Activated T-helper 1 cell treated with Interleukin-2 at 50 U/mL for 16 hours (primary cell): Measurements from ENCODE around the gene ZC3H12D.
A peak's percentile ranks its signal among the peaks of the same experiment; 100 is the strongest.
"Not testable (repeated sequence)": the region's sequence is repeated elsewhere in the genome, so short reads cannot be mapped to it uniquely, and the experiment has no call there.

Experiments used
- DNase-seq: peaks from one replicate; pipeline ENCODE4 v3.0.0-alpha.2; 2020; ENCODE audit warnings: low read depth

The ZC3H12D gene

DNA sequence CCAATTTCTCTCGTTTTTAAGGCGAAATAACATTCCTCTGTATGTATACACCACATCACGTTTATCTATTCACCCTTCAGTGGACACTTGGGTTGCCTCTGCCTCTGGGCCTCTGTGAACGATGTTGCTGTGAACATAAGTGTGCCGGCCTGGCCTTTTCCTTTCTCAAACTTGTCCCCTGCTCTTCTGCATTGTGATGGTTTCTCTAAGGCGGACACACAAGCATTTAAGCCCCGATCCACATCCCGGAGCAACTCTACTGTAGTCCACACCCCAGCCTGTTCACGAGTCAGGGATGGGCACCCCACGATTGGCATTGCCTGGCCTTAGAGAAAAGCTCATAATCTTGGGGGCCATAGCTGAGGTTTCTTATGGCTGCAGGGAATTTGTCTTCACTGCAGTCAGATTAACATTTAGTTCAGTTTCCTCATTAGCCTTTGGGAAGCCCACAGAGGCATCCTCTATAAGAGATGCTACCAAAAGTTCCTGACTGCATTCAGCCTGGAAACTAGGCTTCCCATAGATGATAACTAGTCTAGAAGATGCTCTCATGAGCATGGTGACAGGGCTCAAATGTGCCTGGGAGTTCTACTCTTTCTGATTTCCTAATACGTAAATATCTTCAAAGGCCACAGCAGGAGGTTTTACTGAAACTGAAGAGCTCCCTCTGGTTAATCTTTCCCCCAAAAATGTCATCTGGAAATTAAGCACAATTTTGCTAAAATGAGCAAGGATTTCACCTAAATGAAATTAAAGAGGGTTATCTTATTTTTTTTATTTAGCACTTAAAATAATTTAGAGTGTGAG, 762 bp downstream of the ZC3H12D start:
- DNase-seq: no peak

DNA sequence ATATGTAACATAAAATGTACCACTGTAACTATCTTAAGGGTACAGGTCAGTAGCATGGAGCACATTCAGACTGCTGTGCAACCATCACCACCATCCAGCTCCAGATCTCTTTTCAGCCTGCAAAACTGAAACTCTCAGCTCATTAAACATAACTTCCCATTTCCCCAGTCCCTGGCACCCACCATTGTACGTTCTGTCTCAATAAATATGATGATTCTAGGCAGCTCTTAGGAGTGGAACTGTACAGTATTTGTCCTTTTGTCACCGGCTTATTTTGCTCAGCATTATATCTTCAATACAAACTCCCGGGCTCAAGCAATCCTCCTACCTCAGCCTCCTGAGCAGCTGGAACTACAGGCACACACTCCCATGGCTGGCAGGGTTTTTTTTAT, 1.5 kb downstream of the ZC3H12D start:
- no peak for DNase-seq

DNA sequence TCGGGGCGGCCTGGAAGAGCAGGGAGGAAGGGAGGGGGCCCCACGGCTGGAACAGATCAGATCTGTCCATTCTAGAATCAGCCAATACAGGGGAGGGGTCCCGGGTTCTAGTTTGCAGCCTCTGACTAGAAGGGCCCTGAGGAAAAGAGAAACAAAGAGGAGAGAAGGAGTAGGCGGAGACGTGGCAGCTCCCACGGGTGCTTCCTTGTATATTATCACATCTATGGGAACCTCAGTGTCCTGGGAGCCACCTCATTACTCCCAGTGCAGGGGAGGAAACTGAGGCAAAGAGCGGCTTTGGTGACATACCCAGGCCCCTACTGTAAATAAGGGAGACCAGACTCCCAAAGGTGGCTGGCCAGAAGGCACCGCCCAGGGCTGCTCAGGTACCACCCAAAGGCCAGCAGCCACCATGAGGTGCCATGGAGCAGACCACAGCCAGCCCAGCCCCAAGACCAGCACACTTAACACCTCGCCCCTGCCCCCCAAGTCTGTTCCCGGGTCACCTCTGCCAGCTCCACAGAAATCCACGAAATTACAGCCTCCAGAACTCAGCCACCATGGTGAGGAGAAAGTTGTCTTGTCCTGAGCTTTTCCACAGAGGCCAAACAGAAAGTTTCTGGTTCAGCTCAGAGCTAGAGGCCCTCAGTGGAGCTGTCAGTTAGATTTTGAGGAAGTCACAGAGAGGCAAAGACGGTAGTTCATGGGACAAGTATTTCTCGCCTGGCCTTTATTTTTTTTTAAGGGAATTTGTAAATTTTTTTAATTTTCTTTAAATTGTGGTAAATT, 2.1 kb downstream of the ZC3H12D start:
- DNase-seq: no peak

DNA sequence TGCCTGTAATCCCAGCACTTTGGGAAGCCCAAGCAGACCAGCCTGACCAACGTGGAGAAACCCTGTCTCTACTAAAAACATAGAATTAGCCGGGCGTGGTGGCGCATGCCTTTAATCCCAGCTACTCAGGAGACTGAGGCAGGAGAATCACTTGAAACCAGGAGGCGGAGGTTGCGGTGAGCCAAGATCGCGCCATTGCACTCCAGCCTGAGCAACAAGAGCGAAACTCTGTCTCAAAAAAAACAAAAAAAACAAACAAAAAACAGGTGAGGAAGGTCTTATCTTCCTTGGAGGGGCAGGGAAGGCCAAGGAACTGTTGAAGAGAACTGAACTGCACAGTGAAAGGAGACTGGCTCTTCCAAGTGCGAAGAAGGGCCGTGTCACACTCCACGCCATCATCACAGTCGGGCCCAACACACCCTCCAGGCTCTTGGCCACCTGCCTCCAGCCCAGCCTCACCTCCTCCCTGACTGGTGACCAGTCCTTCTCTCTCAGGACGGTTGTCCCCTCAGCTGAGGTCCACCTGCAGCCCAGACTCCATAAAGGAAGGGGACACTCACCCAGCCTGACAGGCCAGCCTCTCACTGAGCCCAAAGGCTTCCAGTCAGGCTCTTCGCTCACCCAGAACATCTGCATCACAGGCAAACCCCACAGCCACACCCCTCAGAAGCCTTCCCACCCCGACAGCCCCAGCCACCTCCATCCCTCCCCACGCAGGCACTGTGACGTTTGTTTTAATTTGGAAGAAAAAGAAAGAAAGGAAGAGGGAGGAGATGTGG, 4.1 kb downstream of the ZC3H12D start:
- DNase-seq: peak; percentile 26

DNA sequence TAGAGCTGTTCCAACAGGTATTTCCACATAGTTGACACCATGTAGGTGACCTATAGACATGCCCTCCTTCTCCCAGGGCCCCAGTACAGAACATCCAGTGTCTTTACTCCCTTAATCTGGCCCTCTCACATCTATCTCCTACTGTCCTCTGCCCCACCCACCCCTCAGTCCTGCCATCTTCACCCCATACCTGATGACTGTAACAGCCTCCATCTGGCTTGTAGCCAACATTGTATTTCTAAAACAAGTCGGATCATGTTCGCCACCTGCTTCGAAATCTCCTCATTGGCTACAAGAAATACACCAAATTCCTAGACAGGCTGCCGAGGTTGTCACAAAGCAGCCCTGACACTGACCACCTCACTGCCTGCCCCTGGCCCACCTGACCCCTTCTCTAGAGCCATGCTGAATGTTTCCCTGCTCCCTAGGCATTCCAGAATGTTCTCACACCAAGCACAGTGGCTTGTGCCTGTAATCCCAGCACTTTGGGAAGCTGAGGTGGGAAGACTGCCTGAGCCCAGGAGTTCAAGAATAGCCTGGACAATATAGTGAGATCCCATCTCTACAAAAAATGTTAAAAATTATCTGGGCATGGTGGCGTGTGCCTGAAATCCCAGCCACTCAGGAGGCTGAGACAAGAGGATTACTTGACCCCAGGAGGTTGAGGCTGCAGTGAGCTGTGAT, 6.0 kb downstream of the ZC3H12D start:
- DNase-seq: no peak

DNA sequence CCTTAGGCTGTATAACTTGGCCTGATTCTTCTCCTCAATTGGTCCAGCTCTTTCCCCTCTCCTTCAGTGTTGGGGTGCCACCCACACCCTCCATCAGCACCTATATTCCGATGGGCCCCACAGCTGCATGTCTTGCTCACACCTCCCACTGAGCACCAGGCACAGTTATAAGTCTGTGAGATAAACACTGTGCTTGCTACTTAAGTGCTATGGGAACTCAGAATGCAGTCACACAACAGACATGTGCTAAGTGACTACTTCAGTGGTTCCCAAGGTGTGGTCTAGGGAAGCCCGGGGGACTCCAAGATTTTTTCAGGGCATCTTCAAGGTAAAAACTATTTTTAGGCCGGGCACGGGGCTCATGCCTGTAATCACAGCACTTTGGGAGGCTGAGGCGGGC, 7.3 kb downstream of the ZC3H12D start:
- no peak for DNase-seq

DNA sequence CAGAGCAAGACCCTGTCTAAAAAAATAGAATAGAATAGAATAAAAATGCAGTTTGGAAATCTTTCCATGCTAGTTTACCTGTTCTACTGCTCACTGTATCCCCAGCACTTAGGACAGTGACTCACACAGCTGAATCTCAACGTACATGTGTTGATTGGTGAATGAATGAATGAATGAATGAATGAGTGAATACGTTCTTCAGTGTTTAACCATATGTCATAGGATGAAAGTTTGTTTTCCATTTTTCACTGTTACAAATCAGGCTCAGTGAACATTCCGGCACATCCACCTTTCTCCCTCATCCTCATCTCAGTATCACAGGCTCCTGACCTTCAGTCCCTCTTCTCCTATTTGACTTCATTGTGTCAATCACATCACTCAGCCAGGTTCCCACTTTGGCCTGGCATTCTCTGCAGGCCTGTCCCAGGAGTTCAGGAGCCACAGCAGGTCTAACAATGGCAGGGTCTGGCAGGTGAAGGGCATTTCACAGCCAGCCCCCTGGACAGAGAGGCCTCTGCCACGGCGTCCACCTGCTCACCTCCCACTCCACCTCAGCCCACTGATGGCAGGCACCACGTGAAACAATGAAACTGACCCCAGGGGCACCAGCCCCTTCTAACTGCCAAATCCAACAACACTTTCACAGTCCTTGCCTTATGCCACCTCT, 7.9 kb downstream of the ZC3H12D start:
- DNase-seq: no peak

DNA sequence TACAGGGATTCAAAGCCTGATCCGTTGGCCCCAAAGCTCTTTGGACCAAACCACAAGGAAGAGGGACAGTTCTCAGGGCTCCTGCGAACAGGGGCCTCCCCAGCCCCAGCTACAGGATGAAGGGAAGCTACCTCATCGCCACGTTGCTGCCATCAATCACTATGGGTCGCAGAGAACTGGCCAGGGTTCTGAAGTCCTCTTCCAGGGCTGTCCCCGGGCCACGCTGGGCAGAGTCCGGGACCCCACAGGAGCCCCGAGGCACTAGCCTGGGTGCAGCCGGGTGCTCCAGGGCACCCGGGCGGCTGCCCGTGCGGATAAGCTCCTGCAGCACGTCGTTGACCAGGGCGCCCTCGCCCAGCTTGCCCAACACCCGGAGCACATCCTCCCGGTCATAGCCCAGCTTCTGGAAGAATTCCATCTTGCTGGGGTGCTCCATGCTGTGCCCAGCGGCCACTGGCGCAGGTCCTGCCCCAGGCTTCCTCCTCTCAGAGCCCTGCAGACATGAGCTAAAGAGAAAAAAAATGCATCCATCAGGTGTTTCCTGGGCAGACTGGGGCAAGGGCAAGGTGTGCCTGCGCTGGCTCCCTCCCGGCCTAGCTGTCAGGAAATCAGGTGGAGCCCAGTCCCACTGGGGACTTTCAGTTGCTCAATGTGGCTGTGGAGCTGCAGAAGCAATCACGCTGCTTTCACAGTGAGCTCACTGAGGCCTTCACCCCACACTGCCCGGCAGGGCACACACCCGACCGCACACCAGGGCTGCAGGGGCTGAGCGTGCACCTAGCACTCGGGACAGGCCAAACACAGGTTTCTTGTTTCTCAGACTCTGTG, 10.5 kb downstream of the ZC3H12D start:
- no peak for DNase-seq

DNA sequence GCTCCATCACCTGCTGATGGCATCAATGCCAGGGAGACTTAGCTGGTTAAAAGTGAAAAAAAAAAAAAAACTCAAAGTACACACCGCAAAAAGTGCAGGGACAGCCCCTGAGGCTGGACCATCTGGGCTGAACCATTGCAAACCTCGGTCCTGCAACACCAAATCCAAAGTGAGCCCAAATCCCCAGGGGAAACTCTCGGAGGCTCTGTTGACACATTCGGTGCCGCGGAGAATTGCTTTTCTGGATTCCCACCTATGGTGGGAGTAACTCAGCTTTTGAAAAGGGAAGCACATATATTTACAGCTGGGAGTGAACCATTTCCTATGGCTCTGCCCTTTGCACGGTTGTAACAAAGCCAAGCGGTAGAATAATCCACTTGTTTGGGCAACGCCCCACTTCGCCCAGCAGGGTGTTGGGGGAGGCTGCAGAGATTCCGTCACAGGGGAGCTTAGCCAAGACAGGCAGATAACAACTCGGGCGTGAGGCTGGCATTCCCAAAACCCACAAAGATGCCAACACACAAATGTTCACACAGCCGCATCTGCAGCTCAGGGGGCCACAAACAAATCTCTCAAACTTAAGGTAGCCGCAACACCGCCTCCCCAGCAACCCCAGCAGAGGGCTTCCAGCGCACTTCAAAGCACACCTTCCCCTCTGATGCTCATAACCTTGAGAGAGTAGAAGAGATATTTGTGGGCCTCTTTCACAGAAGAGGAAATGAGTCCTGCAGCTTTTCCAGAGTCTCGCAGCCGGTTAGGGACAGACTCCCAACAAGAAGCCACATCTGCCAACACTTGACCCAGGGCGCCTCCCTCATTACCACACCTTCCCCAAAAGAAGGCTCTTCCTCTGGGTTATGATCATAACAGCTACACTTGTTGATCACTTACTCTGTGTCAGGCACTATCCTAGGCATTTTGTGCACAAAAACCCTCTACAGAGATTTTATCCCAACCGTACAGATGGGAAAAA, 11.4 kb downstream of the ZC3H12D start:
- DNase-seq: no peak

DNA sequence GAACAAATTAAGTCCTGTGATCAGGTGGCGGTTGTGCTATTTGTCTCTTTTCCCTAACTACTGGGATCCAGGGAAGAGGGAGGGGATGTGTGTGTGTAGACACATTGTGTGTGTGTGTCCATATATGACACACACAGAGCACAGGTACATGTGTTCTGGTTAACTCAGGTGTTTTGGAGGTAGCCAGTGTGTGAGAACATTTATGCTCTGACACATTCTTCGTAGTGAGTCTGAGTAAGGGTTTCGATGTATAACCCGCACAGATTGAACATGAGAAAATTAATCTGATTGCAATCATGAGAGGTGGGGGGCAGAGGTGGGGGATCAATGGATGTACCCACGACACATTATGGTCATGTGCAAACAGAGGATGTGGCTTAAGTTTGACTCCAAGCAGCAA, 12.6 kb downstream of the ZC3H12D start:
- no peak for DNase-seq

DNA sequence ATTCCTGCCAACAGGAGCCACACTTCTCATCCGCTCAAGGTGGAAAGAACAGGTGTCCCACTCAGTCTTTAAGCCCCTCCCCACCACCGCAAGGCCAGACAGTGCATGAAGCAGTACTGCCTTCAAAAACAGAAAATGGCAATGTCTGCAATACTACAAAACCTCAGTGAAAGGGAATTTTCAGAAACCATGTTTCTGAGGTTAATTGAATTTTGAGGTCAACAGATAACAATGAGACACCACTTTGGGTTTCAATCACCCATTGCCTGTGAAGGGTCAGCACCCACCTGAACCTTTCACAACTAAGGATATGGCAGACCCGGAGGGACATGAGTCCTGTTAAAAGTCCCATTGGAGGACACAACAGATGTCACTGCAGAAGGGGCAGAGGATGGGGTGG, 13.0 kb downstream of the ZC3H12D start:
- no peak for DNase-seq

DNA sequence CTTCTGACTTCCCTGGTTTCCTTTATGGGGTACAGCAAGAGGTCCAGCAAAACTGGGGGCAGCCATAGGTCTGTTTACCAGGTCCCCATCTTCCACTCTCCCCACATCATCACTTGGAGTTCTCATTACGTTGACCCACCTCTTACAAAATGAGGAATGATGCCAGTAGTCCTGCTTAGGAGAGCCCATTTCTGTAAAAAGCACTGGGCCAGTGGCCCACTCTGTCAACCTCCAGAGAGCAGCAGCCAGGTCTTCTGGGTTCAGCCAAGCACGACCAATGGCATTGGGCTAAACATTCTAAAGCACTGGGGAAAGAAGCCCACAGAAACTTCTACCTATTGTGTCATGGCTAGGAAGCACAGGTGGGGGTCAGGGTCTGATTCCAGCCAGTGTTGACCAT, 13.9 kb downstream of the ZC3H12D start:
- no peak for DNase-seq

DNA sequence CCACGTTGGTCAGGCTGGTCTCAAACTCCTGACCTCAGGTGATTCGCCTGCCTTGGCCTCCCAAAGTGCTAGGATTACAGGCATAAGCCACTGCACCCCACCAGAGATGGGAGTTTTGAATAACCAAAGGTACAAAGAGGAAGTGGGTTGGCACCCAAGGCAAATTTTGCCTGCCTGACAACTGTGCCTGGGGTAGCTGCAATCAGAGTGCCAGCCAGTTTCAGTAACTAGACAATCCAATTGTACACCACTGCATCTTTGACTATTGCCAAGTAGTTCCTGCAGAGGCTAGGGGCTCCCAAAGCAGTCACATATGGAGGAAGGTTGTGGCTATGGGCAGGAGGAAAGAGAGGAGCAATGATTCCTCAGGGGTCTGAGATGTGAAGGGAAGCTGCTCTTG, 16.6 kb downstream of the ZC3H12D start:
- DNase-seq: no peak

DNA sequence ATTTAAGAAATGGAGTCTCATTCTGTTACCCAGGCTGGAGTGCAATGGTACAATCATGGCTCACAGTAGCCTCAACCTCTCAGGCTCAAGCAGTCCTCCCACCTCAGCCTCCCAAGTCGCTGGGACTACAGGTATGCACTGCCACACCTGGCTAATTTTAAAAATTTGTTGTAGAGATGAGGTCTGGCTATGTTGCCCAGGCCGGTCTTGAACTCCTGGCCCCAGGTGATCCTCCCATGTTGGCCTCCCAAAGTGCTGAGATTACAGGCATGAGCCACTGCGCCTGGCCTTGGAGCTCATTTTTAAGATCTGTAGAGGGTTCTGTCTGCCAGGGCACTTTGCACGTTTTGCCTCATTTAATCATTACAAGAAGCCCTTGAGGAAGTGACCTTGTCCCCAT, 17.5 kb downstream of the ZC3H12D start:
- DNase-seq: no peak

DNA sequence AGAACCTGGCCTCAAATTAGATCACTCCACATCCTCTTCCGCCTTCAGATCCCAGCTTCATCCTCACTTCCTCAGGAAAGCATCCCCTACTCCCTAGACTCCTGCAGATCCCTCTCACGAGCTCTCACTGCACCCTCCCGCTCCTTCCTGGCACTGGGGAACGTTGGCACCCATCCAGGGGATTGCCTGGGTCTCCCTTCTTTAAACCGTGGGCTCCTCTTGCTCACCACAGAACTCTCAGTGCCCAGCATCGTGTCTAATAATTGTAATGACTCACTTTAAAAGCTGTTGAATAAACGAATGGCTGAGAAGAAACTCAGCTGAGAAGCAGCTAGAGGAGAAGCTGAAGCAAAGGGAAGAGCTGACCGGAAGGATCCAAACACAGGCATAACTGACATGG, 20.4 kb downstream of the ZC3H12D start:
- DNase-seq: no peak

DNA sequence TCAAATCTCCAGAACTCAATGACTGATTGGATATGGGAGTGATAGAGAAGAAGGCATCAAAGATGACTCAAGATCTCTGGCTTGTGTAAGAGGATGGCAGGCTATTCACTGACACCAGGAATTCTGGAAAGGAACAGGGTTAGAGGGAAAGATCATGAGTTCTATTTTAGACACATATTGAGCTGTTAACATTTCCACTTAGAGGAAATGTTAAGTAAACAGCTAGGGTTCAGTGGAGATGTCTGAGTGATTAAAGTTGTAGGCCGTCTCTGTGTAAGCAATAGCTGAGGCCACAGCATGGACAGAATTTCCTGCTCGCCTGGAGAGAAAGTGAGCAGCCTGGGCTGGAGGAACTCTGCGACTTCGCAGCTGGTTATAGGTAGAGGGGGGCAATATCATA, 21.0 kb downstream of the ZC3H12D start:
- no peak for DNase-seq

DNA sequence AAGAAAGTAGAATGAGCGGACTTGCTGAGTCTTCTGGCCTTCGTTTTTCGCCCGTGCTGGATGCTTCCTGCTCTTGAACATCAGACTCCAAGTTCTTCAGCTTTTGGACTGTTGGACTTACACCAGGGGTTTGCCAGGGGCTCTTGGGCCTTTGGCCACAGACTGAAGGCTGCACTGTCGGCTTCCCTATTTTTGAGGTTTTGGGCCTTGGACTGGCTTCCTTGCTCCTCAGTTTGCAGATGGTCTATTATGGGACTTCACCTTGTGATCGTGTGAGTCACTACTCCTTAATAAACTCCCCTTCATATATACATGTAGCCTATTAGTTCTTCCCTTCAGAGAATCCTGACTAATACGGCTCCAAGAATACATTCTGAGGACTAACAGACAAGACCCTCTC, 22.1 kb downstream of the ZC3H12D start:
- not testable (repeated sequence) for DNase-seq

DNA sequence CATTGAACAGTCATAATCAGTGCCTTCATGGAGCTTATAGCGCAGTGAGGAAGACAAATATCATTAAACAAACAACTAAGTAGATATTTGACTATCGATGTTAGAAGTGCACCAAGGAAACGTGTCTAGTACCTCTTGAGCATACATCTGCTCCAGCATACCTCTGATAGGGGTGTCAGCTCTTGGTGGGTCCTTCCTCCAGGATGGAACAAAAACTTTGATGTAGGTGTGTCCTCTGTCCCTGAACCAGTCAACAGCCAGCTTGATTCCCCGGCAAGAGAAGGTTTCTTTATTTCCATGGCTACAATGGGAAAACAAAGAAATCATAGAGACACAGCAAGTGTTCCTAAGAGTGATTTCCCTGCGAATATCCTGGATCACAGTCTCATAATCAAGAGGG, 23.1 kb downstream of the ZC3H12D start:
- DNase-seq: no peak

DNA sequence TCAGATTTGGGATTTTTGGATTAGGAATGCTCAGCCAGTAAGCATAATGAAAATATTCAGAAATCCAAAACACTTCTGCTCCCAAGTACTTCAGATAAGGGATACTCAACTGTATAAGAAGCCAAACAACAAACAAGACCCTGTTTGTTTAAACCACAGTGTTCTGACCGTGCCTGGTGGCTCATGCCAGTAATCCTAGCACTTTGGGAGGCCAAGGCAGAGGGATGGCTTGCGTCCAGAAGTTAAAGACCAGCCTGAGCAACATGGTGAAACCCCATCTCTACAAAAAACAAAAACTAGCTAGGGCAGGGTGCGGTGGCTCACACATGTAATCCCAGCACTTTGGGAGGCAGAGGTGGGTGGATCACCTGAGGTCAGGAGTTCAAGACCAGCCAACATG, 24.6 kb downstream of the ZC3H12D start:
- DNase-seq: not testable (repeated sequence)

DNA sequence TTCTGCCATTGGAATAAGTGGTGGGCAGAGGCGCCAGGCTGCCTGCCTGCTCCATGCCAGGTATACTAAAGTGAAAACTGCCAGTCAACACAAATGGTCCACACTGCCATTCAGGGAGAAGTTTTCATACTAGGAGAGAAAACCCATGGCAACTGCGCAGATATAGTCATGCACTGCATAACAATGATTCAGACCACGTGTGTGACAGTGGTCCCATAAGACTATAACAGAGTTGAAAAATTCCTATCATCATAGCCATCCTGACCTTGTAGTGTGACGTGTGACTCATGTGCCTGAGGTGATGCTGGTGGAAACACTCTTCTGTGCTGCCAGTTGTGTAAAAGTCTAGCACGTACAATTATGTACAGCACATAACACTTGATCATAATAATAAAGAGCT, 25.1 kb downstream of the ZC3H12D start:
- DNase-seq: no peak
